H9 (cell line): Measurements from ENCODE around the gene ISOC1. TPM values are rescaled to one million over a fixed set of nuclear protein-coding genes. Genes with fewer than 3 reads are reported as not detected.

Source experiments
- DNase-seq: peaks from one replicate; pipeline ENCODE4 v3.0.0-alpha.2; 2017
- H2AFZ ChIP-seq: one replicate; pipeline ENCODE4 v1.6.1; 2013; ENCODE audit warnings: mild to moderate bottlenecking, low read length, control low read depth, moderate library complexity
- H2AK5ac ChIP-seq: 2 replicates; pipeline ENCODE4 v1.6.1; 2013; ENCODE audit warnings: low read length, control low read depth, mixed read lengths; ENCODE audit not compliant: insufficient read length
- H2BK120ac ChIP-seq: one replicate; pipeline ENCODE4 v1.6.1; 2013; ENCODE audit warnings: low read depth, mild to moderate bottlenecking, low read length, control low read depth, inconsistent platforms; ENCODE audit not compliant: poor library complexity, severe bottlenecking
- H2BK12ac ChIP-seq: 2 replicates; pipeline ENCODE4 v1.6.1; 2013; ENCODE audit warnings: low read length, control low read depth, mixed read lengths, low read depth; ENCODE audit not compliant: insufficient read length
- H2BK15ac ChIP-seq: 2 replicates; pipeline ENCODE4 v1.6.1; 2013; ENCODE audit warnings: low read depth, low read length, control low read depth
- H2BK20ac ChIP-seq: one replicate; pipeline ENCODE4 v1.6.1; 2013; ENCODE audit warnings: low read depth, mild to moderate bottlenecking, low read length, control low read depth, inconsistent platforms; ENCODE audit not compliant: poor library complexity, severe bottlenecking
- H2BK5ac ChIP-seq: 2 replicates; pipeline ENCODE4 v1.6.1; 2013; ENCODE audit warnings: low read length, control low read depth, mixed read lengths; ENCODE audit not compliant: insufficient read length
- H3K14ac ChIP-seq: 2 replicates; pipeline ENCODE4 v1.6.1; 2013; ENCODE audit warnings: low read length, control low read depth; ENCODE audit not compliant: insufficient read depth
- H3K18ac ChIP-seq: 2 replicates; pipeline ENCODE4 v1.6.1; 2013; ENCODE audit warnings: low read depth, mild to moderate bottlenecking, mixed read lengths, low read length, control low read depth; ENCODE audit not compliant: insufficient read length
- H3K23ac ChIP-seq: 2 replicates; pipeline ENCODE4 v1.6.1; 2013; ENCODE audit warnings: low read length, control low read depth, mixed read lengths, low read depth; ENCODE audit not compliant: insufficient read length
- H3K23me2 ChIP-seq: 2 replicates; pipeline ENCODE4 v1.6.1; 2013; ENCODE audit warnings: low read depth, mild to moderate bottlenecking, mixed read lengths, low read length, control low read depth; ENCODE audit not compliant: insufficient read length, poor library complexity, severe bottlenecking
- H3K27ac ChIP-seq: 2 replicates; pipeline ENCODE4 v1.5.1; 2013; ENCODE audit warnings: low read length, control low read depth, mixed read lengths, low read depth; ENCODE audit not compliant: insufficient read length
- H3K27me3 ChIP-seq: 2 replicates; pipeline ENCODE4 v1.6.1; 2013; ENCODE audit warnings: low read length, control low read depth, inconsistent platforms; ENCODE audit not compliant: insufficient read depth
- H3K4ac ChIP-seq: 2 replicates; pipeline ENCODE4 v1.6.1; 2013; ENCODE audit warnings: low read depth, mild to moderate bottlenecking, control low read depth, inconsistent platforms, low read length, moderate library complexity
- H3K4me1 ChIP-seq: 2 replicates; pipeline ENCODE4 v1.6.1; 2013; ENCODE audit warnings: low read length, control low read depth, inconsistent platforms; ENCODE audit not compliant: insufficient read depth
- H3K4me2 ChIP-seq: 2 replicates; pipeline ENCODE4 v1.6.1; 2013; ENCODE audit warnings: low read length, control low read depth, mixed read lengths; ENCODE audit not compliant: insufficient read length, insufficient read depth
- H3K56ac ChIP-seq: 2 replicates; pipeline ENCODE4 v1.6.1; 2013; ENCODE audit warnings: low read depth, mild to moderate bottlenecking, mixed read lengths, low read length, control low read depth; ENCODE audit not compliant: insufficient read length
- H3K79me1 ChIP-seq: 2 replicates; pipeline ENCODE4 v1.6.1; 2013; ENCODE audit warnings: low read depth, mild to moderate bottlenecking, moderate library complexity, low read length, control low read depth, inconsistent platforms; ENCODE audit not compliant: insufficient read depth, poor library complexity, severe bottlenecking
- H3K79me2 ChIP-seq: 2 replicates; pipeline ENCODE4 v1.6.1; 2013; ENCODE audit warnings: low read length, control low read depth, inconsistent platforms; ENCODE audit not compliant: insufficient read depth
- H3K9ac ChIP-seq: 2 replicates; pipeline ENCODE4 v1.6.1; 2013; ENCODE audit warnings: low read length, control low read depth, mixed read lengths; ENCODE audit not compliant: insufficient read length; ENCODE audit errors: extremely low read depth
- H3K9me3 ChIP-seq: one replicate; pipeline ENCODE4 v1.6.1; 2013; ENCODE audit warnings: low read depth, low read length, inconsistent platforms; ENCODE audit not compliant: control insufficient read depth
- H3T11ph ChIP-seq: one replicate; pipeline ENCODE4 v1.6.1; 2013; ENCODE audit warnings: mild to moderate bottlenecking, low read length, control low read depth, inconsistent platforms
- H4K20me1 ChIP-seq: one replicate; pipeline ENCODE4 v1.6.1; 2013; ENCODE audit not compliant: control insufficient read depth, insufficient read length, insufficient read depth
- H4K5ac ChIP-seq: 2 replicates; pipeline ENCODE4 v1.6.1; 2013; ENCODE audit warnings: low read depth, mild to moderate bottlenecking, mixed read lengths, low read length, control low read depth; ENCODE audit not compliant: insufficient read length
- H4K8ac ChIP-seq: replicated peaks from 2 replicates; pipeline ENCODE4 v1.6.1; 2013; ENCODE audit warnings: low read length, control low read depth, mixed read lengths, low read depth; ENCODE audit not compliant: insufficient read length
- H4K91ac ChIP-seq: 2 replicates; pipeline ENCODE4 v1.6.1; 2013; ENCODE audit warnings: low read depth, mild to moderate bottlenecking, moderate library complexity, mixed read lengths, low read length, control low read depth; ENCODE audit not compliant: insufficient read length
- H3K27ac Mint-ChIP-seq, 3 experiments: 2 replicates in 2 of 3; 3 replicates in 1 of 3; pipeline ENCODE4 v1.8.0; 2020 to 2021; ENCODE audit warnings: mixed read lengths in 3 of 3, mild to moderate bottlenecking in 1 of 3, moderate library complexity in 1 of 3
- H3K27me3 Mint-ChIP-seq: 2 replicates; pipeline ENCODE4 v1.8.0; 2021; ENCODE audit warnings: low read depth, mild to moderate bottlenecking, moderate library complexity, mixed read lengths
- H3K36me3 Mint-ChIP-seq, 3 experiments: 2 replicates in 2 of 3; 3 replicates in 1 of 3; pipeline ENCODE4 v1.8.0; 2020 to 2021; ENCODE audit warnings: low read depth in 3 of 3, mixed read lengths in 3 of 3; ENCODE audit not compliant: insufficient read depth in 1 of 3
- H3K4me1 Mint-ChIP-seq, 2 experiments: 2 replicates each; pipeline ENCODE4 v1.8.0; 2020; ENCODE audit warnings: mixed read lengths in 2 of 2
- H3K4me3 Mint-ChIP-seq, 2 experiments: 2 replicates in 1 of 2; 3 replicates in 1 of 2; pipeline ENCODE4 v1.8.0; 2020 to 2021; ENCODE audit warnings: mild to moderate bottlenecking in 2 of 2, mixed read lengths in 2 of 2, moderate library complexity in 1 of 2
- H3K9me3 Mint-ChIP-seq, 2 experiments: 2 replicates in 1 of 2; 3 replicates in 1 of 2; pipeline ENCODE4 v1.8.0; 2020; ENCODE audit warnings: mild to moderate bottlenecking in 2 of 2, mixed read lengths in 2 of 2, moderate library complexity in 1 of 2
- WGBS: extraction: QIAGEN DNeasy Blood & Tissue Kit; methylation state at CpG from one replicate; pipeline ENCODE4 v1.1.7; 2013; ENCODE audit warnings: missing lambda C conversion rate, low lambda C conversion rate, mixed read lengths; ENCODE audit not compliant: insufficient read length; ENCODE audit errors: extremely low coverage; 5-methylcytosine and 5-hydroxymethylcytosine counted together
- total RNA-seq: library from RNA; stranded (reverse); gene quantifications from 2 replicates; pipeline ENCODE4 v1.2.1, GENCODE V29; 2021
- TF ChIP-seq, protein P1 (sequence below): fragments of 200-600 bp; sonication (generic); conservative IDR thresholded peaks from 3 replicates; pipeline ENCODE4 v1.8.0; 2021; ENCODE audit warnings: antibody characterized with exemption, mild to moderate bottlenecking

Gene ISOC1
- total RNA-seq, 1 experiment from 2014 or later, result 23.0 TPM

GRCh38 chr5:129111351-129111750, 16.8 kb downstream of the ISOC1 start:
- Histone ChIP-seq H3K79me1 (no peaks in the 10 kb centered on the region), H3K4me2 (no peak overlapping the region), H4K20me1 (no peaks in the 10 kb centered on the region), H3K23me2 (no peaks in the 10 kb centered on the region), H2BK5ac (no peak overlapping the region), H4K8ac (no peak overlapping the region), H2BK12ac (no peak overlapping the region), H3K79me2 (no peaks in the 10 kb centered on the region), H3K27ac (no peak overlapping the region), H3K56ac (no peak overlapping the region), H2AFZ (no peak overlapping the region), H2AK5ac (no peak overlapping the region), H3K4me1 (no peaks in the 10 kb centered on the region), H4K91ac (no peak overlapping the region), H3K4ac (no peak overlapping the region), H3K18ac (no peak overlapping the region), H2BK20ac (no peak overlapping the region), H4K5ac (no peak overlapping the region), H3K9me3 (no peaks in the 10 kb centered on the region), H3K23ac (no peak overlapping the region), H3K14ac (no peak overlapping the region), H3K9ac (no peak overlapping the region), H2BK120ac (no peak overlapping the region), H3T11ph (no peak overlapping the region), H3K27me3 (no peaks in the 10 kb centered on the region), H2BK15ac (no peak overlapping the region)
- H3K4me3 Mint-ChIP-seq, result no peak overlapping the region
- TF ChIP-seq, protein P1, sequence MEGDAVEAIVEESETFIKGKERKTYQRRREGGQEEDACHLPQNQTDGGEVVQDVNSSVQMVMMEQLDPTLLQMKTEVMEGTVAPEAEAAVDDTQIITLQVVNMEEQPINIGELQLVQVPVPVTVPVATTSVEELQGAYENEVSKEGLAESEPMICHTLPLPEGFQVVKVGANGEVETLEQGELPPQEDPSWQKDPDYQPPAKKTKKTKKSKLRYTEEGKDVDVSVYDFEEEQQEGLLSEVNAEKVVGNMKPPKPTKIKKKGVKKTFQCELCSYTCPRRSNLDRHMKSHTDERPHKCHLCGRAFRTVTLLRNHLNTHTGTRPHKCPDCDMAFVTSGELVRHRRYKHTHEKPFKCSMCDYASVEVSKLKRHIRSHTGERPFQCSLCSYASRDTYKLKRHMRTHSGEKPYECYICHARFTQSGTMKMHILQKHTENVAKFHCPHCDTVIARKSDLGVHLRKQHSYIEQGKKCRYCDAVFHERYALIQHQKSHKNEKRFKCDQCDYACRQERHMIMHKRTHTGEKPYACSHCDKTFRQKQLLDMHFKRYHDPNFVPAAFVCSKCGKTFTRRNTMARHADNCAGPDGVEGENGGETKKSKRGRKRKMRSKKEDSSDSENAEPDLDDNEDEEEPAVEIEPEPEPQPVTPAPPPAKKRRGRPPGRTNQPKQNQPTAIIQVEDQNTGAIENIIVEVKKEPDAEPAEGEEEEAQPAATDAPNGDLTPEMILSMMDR, result no peak
- no peak overlapping the region for H3K27ac Mint-ChIP-seq
- no peaks in the 10 kb centered on the region for H3K9me3 Mint-ChIP-seq
- H3K27me3 Mint-ChIP-seq, result no peaks in the 10 kb centered on the region
- no peak for DNase-seq
- peaks cover 2 to 13% (median 5%) of the 10 kb centered on the region in 3 experiments; a peak in 4 of 7 replicates for H3K36me3 Mint-ChIP-seq
- peaks cover 4 to 14% of the 10 kb centered on the region in 2 experiments; a peak in 3 of 4 replicates for H3K4me1 Mint-ChIP-seq
- no CpG with 5 or more reads among the region's 2 CpGs for WGBS
